Hippocampal formation (tissue), 2 donors: ENCODE results near the gene MB21D2.

Experiments
- DNase-seq, 2 donors: peaks; one replicate each; lab custom pipeline; 2025; lab: John Stamatoyannopoulos, UW

MB21D2 gene

DNA sequence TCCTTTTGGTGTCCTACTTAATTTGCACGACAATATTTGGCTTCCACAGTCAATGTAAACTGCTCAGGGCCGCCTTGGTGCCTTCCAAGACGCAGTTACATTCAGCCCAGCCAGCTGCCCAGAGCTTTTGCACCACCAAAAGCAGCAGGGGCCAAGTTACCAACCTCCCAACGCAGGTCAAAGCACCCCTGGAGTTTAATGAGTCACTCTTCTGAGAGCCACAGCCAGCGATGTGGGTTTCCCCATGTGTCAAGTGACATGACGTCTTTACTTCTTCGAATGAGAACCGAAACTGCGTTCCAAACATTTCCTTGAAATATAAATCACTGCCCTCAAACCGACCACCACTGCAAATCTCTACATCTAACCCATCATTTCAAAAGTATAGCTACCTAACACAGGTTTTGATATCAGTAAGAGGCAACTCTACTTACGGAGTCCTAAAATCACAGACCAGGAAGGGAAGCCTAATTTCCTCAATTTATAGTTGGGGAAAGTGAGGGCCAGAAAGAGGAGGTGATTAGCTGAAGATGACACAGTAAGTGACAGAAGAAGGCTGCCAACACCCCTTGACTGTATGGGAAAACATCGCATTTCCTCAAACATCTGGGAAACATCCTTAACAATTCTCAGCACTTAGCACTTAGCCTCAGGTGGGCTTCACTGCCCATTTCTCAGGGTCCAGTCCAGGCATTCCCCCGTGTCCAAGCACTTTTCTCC lies 24.5 kb downstream of the MB21D2 start:
- peak in 1 of 2 donors; percentile 16 for DNase-seq

DNA sequence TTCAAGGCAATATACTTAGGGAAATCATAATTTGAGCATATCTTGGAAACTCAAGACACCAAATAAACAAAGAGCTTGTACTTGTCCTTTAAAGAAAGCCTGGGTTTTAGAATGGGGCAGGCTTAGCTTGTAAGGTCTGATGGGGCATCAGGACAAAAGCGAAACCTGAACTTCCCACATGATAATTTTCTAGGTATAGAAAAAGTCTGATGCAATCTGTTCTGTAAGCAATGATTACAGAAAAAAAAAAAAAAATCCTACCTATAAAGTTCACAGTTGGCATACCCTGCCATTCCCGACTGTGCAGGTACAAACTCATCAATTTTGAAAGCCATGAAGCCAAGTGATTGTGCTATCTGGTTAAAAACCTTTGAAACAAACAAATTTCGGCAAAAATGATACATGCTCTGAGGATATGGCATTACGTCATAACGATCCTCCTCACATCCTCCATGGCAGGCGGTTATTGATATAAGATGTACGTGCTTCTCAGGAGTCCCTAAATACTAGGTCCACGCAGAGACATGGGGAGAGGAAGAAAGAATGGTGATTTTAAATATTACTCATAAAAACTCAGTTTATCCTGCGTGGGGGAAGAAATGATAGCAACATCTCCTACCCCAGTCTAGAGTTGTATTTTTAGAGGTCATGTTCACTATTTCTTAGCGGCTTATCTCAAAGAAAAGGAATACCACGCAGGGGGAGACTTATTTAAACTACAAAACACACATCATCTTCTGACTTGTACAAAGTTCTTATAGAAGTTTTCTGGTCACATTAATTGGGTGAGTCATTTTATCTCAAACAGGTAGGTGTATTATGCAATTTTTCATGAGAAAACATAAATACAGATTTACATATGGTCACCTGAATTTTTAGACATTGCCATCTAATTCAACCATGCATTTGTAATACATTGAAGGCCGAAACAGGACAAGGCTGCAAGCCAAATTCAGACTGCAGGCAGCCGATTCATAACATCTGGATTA lies 27.0 kb downstream of the MB21D2 start:
- DNase-seq: no peak

DNA sequence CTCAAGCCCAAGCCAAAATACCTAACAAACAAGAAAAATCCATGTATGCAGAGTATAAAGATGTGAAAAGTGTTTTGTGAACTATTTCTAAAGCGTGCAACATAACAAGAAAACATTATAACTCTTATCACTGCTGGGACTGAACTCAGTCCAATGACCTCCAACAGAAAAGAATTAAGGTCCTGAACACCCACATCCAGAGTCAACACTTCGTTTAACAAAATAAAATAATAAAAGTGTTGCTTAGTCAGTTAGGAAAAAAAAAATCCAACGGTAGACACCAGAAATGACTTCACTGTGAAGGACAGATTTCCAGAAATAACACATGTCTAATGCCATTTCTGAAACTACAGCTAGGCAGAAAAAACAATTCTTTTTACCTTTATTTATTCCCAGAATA lies 28.0 kb downstream of the MB21D2 start:
- DNase-seq: no peak

DNA sequence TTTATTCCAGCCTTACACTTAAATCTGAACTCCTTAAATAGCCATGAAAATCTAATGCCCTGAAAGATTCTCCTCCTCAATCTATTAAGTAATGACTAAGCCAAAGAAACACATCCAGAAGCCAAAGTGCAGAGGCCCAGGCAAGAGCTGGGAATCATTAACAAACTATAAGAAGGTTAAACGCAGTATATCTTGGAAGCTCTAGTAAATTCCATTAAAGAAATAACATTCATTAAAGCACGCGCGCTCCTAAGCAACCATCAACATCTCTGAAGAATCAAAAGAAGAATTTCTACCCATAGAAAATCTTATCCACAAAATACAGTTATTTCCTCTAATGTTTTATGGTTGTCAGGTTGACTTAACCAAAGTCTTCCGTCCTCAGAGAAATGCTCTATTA lies 29.5 kb downstream of the MB21D2 start:
- no peak for DNase-seq

DNA sequence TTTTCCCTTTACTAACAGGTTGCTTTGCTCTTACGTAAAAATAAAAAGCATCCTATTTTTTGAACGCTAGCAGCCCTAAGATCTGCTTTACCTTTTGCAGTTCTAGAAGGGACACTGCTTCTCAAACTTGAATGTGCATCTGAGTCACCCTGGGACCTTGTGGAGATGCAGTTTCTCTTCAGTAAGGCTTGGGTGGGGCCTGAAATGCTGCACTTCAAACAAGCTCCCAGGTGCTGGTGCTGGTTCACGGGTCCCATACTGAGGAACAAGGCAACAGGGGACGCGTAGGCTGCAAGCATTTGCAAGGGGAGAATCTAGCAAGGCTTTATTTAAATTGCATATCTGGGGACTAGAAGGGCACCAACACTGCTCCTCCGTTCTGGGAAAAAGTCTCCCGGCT lies 30.0 kb downstream of the MB21D2 start:
- no peak for DNase-seq

DNA sequence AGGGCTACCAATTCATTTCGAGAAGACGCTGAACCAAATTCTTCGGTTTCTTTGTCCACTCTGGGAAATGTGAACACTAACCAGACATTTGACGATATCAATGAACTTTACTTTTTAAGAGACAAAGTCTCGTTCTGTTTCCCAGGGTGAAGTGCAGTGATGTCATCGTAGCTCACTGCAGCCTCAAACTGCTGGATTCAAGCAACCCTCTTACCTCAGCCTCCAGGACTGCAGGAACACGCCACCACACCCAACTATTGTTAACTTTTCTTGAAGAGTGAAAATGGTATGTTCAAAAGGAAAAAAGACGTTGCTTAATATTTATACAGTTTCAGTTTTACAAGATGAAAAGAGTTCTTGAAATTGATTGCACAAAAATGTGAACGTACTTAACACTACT lies 30.6 kb downstream of the MB21D2 start:
- DNase-seq: no peak

DNA sequence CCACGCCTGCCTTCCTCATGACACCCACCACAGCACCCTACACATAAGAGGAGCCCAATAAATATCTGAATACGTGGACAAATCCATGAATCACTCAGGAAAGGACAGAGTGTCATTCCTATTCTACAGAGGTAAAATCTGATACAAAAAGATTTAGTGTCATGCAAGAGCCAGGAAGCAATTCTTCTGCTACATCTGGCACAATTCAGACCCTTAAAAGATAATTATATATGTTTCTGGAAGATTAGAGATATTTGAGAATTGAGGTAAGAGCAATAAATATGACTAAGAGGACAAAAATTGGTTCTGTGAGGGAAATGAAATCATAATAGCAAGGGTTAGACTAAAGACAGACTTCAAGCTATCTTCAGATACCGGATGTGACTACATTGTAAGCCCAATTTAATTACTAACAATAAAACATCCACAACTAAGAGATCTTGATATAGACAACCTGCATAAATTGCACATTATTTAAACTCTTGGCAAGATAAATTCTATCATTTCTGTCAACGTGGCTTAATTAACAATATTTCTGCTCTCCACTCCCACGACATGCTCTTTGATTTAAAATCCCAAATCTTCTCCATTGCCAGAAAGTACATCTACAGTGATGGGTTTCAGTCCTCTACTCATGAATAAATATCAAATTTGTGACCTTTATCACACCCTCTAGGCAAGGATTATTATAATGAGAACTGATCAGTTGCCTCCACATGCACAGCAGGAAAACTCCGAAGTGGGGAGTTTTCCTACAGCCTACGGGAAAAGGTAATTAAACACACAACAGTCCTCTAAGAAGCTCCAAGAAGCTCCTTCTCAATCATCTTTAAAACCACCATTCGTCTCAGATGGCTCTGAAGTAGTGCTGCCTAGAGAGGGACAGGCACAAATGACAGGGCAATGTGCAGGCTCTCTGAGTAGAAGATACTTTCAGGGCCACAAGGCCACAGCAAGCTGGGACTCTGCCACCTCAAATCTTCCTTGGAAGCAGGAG lies 32.6 kb downstream of the MB21D2 start:
- no peak for DNase-seq

DNA sequence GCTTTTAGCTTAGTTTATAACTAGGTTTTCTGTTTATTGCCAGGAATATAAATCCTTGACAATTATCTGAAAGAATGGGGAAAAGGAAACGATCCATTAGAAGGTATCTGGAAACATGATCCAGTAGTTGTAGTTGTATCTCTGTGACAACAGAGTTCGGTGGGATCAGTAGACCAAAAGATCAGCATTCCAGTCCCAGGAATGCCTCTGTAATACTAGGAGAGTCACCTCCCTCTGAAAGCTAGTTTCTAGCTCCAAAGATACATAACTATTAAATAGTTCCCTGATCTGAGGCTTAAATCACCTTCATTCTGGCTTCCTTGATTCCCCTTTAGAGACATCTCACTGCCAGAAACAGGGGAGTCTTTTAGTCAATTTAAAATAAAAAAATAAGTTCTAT lies 34.1 kb downstream of the MB21D2 start:
- DNase-seq: no peak

DNA sequence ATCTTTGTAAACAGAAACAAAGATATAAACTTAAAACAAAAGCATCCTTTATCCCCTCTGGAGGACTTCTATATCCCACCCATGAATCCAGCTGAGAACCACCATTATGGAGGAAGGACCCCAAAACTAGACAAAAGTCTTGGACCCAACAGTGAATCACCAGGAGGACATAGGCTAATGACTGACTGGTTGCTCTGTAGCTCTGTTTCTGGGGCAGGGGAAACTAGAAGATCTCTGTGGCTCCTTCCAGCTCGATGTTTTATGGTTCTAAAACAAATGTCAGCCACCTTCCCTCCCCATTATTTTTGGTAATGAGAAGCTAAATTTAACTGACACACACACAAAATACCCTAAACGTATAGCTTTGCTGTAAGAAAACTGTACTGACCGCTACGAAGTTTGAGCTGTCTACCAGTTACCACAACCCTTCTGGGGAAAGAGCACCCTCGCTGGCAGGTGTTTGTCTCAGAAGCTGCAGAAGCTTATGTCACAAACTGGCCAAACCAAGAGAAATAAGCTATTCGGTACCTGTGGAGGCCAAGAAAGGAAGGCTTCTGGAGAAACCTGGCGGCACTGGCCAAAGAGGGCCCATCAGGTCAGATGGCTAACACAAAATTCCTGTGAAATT lies 36.4 kb downstream of the MB21D2 start:
- no peak for DNase-seq

DNA sequence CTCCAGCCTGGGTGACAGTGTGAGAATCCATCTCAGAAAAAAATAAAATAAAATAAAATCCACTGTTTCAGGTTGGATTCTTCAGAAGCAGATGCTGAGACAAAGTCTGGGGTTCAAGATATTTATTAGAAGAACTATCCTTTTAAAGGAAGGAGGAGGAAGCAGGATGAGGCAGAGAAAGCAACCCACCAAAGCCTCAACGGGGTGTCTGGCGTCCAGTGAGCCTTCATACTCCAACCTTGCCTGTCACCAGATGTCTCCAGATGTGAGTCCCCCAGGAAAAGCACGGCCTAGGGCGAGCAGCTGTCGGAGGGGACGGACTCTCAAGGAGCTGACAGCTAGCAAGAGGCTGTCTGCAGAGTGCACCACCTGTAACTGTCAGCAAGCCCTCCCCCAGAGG lies 37.3 kb downstream of the MB21D2 start:
- DNase-seq: no peak

DNA sequence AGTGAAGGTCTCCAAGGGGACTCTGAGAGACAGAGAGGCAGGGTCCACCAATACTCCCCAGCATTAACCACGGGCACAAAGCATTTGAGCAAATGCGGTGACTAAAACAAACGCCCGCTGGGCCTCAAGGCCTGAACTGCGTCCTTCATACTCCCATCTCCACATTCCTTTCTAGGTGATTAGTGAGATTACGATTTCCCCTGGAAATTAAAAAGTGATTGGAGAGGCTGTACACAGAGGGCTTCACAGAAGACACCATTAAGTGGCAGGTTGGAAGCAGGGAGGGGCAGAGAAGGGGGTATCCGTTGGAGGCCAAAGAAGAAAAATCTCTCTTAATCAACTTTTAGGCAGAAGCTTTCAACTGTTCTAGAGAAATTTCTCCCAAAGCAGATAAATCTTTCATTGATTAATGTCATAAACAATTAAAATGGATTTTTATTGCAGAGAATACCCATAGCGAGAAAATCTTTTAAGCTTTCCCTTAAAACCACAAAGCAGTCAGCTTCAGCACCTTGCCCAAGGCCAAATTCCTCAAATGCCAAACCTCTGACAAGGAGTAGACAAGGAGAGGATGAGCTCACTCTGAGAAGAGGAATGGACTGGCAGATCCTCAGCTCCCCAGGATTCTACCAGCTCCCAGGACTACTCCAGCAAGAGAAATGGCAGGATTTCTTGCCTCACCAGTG lies 38.2 kb downstream of the MB21D2 start:
- no peak for DNase-seq

DNA sequence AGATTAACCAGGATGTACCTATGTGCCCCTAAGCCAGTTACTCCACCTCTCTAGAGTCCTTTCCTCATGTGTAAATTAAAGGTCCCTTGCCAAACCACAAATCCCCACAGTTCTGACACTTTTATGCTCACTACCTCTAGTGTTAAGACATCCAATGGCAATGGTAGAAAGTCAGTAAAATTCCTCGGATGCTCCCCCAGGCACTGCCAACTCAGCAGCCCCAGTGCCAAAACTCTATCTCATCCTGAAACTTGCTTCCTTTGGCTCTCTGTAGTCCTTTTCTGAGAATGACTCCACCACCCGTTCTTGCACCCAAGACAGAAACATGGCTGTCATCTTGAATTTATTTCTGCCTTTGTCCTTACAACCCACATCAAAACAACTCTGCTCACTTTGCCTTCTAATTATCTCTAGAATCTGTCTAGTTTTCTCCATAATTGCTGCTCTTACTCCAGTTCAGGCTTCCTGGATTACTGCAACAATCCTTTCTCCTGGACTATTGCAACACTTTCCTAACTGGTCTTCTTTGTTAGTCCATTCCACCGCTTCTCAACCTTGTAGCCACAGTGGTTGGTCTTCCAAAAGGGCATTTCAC lies 41.6 kb downstream of the MB21D2 start:
- DNase-seq: no peak

DNA sequence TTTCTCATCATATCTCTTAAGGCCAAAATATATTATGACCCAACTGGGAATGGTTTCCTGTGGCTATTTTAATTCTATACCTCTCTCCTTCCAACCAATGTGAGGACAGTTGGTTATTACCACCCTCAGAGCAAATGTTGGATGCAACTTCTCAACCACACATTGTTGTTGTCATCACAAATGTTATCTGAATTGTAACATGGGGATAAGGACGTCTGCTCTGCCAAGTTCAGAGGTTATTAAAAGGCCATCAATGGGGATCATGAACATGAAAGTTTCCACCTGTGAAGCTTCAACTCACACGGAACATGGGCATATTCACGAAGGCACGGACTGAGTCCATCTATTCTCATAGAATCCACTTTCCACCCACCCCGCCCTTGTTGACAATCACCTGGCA lies 46.8 kb downstream of the MB21D2 start:
- no peak for DNase-seq

DNA sequence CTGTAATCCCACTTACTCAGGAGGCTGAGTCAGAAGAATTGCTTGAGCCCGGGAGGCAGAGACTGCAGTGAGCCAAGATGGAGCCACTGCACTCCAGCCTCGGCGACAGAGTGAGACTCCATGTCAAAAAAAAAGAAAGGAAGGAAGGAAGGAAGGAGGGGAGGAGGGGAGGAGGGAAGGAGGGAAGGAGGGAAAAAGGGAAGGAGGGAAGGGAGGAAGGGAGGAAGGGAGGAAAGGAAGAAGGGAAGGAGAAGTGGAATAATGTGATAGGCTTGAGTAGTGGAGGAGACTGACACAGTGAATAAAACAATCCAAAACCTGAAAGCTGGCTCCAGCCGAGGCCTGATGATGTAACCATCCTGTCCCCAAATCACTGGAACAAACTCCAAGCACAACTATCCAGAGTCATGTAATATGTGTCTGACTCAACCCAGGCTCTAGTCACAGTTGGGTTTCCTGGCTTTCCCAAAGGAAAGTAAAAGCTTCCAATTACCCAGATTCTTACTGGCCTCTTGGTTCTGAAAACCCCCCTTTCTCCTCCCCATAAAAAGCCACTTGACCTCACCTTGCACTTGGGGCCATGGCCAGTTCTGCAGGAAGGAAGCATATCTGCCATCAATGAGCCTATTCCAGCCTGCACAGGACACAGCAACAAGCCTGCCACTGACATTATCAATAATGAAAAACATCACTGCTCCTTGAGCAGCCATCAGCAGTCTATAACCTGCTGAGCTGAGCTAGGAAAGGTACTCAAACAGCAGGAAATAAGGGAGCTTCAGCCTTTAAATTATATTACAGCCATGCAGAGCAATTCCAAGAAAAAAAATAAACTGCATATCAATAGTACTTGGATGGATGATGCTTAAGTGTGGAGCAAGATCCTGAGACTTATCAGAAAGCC lies 48.3 kb downstream of the MB21D2 start:
- no peak for DNase-seq

DNA sequence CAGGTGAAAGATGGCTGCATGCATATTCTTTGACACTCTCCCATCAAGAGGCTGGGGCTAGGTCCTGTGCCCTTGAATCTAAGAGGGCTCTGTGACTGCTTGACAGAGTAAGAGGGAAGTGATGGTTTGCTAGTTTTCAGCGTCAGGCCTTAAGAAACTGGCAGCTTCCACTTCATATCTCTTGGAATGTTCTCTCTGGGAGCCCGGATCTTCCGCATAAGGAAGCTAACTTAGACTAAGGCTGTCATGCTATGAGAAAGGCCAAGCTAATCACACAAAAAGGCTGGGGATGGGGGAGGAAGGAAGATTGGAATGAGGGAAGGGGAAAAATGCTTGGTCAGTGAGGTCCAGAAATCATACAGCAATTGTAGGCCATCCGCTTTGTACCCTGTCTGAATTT lies 50.0 kb downstream of the MB21D2 start:
- DNase-seq: no peak

DNA sequence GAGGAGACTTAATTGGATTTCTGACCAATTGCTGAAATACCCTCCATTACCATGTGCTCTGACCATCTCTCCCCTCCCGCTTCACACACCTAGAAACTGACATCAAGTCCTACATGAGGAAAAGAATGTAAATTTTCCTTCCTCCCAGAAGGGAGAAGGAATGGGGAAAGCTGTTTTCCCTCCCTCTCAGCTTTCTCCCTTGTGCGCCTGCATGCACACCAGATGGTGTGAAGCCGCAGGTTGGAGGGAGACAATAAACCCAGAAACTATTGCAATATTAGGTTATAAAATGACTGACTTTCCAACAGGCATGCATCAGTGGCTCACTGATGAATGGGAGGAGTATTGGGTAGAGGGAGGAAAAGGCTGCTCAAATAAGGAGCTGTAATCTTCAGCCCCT lies 50.9 kb downstream of the MB21D2 start:
- DNase-seq: no peak

DNA sequence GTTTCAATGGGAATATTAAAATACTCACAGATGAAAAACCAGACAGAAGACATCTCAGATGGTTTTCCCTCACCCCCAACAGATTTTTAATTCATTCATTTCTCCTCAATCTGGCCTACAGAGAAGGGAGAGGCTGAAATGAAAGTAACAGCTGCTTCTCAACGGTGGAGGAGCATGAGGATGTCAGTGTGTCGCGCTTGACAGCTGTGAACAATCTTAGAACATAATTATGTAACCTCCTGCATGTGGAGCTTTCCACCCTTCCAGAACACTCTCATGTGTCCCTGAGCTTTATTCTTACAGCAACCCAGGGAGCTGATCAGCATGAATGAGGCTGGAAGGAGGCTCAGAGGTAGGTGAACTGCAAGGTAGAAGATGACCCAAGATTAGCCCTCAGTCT lies 52.7 kb downstream of the MB21D2 start:
- no peak for DNase-seq

DNA sequence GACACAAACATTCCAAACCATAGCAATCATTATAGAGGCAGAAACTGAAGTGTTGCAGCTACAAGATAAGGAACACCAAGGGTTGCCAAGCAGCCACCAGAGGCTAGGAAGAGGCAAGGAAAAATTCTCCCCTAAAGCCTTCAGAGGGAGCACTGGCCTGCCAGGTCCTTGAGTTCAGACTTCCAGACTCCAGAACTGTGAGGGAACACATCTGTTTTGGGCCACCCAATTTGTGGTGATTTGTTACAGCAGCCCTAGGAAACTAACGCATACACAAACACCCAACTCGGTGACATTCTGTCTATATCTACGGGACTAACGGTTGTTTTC lies 54.6 kb downstream of the MB21D2 start:
- DNase-seq: no peak

DNA sequence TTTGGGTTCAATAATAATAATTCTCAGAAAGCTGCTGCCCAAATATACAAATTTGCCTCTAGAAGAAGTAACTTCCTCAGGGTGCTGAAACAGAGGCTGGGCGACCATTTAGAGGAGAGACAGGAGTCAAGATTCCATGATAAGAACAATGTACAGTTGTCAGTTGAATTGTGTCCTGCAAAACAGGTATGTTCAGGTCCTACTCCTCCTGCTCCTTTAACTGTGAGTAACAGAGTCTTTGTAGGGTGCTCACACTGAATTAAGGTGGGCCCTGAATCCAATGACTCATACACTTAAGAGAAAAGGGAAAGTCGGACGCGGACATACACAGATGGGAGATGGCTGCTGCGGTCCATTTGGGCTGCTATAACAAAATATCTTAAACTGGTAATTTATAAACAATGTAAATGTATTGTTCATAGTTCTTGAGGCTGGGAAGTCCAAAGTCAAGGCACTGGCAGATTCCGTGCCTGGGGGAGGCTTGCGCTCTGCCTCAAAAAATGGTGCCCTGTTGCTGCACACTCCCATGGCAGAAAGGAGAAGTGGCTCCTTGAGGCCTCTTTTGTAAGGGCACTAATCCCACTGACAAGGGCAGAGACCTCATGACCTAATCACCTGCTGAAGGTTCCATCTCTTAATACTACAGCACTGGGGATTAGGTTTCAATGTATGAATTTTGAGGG lies 55.1 kb downstream of the MB21D2 start:
- DNase-seq: no peak
